GM15510 (cell line): ENCODE measurements around the gene KRTAP5-1.

Source experiments
- POLR2A ChIP-seq: IDR thresholded peaks from 3 replicates; pipeline ENCODE4 v1.6.1; 2011; ENCODE audit warnings: borderline replicate concordance; ENCODE audit not compliant: insufficient read length; ENCODE audit errors: extremely low read depth

Gene KRTAP5-1

DNA sequence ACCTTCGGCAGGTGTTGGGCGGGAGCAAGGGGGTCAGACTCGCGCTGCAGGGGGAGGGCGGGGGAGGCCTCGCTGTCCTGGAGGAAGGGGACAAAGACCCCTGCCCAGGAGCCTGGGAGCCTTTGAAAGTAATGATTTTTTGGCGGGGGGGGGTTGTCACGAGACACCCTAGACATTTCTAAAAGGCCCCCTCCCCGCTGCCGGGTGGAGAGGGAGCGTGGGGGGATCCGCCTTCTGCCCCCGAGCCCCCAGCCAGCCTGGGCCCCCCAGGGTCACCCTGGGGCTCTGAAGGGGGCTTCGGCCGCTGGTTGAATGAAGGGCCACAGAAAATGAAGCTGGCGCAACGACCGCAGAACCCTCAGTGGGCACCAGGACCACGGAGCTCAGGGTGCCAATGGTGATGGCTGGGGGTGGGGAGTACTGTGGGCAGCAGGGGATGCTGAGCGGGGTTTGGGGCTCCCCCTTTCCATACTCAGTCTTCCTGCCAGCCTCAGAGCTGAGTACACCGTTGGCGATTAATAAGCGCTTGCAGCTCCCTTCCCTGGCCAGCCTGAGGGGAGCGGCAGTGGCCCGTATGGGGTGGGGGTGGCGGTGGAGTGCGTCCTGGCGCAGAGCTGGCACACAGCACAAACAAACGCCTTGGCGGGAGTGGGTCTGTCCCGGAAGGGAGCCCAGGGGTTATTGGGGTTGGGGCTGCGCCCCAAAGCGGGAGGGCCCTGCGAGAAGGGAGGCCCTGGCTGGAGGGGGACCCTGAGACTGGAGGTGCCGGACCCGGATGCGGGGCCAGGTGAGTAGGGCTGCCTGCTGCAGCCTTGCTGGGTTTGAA lies 11.8 kb downstream of the KRTAP5-1 start:
- TF ChIP-seq POLR2A = no peak

DNA sequence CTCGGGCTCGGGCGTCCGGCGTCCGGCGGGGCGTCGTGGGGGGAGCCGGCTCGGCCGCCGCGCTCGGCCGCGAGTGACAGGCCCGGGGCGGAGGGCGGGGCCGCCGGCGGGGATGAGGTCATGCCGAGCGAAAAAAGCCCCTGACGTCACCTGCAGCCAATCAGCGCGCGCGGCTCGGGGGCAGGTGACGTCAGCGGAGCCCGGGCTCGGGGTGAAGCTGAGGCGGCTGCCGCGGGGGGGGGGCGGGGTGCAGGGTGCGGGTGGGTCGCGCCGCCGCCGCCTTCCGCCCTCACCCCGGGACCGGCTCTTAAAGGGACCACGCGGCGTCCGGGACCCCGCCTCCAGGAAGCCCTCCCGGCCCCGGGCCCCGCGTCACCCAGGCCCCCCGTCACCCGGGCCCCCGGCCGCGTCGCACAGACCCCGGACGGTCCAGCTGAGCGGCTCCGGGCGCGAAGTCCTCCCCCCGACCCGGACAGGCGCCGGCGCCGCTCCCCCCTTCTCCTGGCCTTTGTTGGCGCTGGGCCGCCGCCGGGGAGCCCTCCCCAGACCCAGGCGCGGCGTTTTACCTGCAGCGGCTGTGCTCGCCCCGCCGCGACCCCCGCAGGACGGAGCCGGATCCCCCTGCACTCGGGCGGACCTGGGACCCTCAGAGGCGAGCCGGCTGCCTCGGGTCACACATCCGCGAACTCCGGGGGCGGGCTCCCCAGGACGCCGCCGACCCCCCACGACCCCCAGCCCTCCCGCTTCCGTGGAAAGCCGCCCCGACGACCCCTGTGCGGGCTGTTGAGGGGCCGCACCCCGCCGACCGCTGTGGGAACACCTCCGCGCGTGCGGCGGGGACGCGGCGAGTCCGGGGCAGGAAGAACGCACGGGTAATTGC lies 12.6 kb downstream of the KRTAP5-1 start, which contains the start of gene DUSP8:
Gene DUSP8 (minus strand): TSS at position 75 of the 880 bp plus-strand sequence. CDS start 6,445 bp downstream, outside the sequence.
- no peak for TF ChIP-seq POLR2A

DNA sequence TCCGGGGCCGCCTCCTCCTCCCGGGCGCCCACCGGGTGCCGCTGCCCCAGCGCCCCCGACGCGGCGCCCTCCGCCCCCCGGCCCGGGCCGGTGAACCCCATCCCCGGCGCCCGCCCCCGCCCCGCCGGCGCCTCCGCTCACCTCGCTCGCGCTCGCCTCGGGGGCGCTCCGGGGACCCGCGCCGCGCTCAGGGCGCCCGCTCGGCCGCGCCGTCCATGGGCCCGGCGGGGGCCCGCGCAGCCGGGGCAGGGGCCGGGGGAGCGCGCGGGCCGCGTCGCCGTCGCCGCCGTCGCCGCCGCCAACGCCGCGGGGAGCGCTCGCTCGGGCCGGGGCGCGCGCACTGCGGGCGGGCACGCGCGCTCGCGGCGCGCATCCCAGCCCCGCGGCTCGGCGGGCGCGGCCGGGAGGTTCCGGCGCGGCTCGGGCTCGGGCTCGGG lies 13.3 kb downstream of the KRTAP5-1 start:
- no peak for TF ChIP-seq POLR2A

DNA sequence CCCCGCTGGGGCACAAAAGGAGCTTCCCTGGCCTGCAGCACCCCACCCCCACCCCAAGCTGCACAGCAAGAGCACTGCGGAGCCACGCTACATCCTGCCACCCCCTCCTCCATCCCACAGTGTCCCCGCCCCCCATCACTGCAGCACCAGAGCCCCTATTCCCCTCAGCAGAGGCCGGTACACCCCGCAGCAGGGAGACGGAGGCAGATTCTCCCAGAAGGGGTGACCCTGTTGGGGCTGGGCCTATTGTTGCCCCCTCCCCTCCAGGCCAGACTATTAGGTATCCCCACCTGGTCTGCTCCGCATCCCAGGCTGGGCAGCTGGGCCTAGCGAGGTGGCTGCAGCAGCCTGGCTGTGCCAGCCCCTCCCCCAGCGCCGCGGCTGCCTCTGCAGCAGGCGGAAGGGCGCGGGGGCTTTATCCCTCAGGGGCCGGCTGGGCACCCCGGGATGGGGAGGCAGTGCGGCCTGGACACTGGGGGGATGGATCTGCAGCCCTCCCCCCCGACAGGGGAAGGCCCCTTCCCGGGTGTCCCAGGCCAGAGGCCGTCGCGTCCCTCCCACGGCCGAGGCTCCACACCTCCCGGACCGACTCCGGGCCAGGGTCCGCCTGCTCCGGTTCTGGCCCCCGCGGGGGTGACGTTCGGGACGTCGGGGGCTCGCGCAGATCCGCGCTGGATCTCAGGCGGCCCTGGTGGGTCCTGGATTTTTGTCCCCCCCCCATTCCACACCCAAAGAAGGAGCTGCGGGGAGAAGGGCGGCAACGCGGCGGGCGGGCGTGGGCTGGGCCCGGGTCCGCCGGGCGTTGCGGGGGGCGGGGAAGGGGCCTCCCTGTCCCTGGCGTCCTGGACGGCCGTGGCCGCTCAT lies 14.0 kb downstream of the KRTAP5-1 start:
- no peak for TF ChIP-seq POLR2A

- no peak for TF ChIP-seq POLR2A
Measured at GRCh38 chr11:1570531-1570895, 14.6 kb downstream of the KRTAP5-1 start.

- TF ChIP-seq POLR2A = no peak
Measured at GRCh38 chr11:1570001-1570453, 15.1 kb downstream of the KRTAP5-1 start.

DNA sequence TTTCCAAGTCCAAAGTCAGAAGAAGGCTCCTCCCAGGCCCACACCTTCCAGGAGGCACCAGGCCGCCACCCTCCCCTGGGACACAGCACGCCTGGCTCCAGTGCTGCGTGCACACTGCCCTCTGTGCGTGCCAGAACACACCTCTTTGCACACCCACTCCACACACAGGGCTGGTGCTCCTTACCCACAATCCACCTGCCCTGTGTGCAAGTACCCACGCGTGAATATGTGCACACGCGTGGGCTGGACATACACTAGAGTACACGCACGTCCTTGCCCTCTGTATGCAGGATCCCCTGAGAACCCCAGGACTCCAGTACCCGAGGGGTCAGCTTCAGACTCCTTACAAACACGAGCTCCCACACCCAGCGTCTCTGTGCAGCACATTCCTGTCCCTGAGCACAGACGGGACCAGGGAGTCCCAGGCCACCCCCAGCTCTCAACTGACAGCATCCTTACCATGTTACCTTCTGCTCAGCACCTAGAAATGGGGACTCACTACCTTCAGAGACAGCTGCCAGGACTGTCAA lies 15.8 kb downstream of the KRTAP5-1 start:
- TF ChIP-seq POLR2A = no peak

- no peak for TF ChIP-seq POLR2A
Measured at GRCh38 chr11:1568441-1568911, 16.6 kb downstream of the KRTAP5-1 start.

DNA sequence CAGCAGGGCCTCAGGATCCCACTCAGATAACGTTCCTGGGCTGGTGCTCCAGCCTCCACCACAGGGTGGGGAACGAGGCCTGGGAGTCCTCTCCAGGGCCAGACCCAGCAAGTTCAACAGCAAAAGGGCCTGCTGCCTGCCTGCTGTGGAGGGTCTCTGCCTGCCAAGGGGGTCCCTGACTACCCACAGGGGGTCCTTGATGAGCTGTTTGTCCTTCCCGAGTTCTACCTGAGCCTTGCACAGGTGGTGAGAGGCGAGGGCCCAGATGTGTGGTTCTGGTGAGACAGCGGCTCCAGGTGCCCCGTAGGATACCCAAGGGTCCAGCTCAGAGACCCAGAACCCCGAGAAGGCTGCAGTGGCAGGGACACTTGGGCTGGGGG lies 17.4 kb downstream of the KRTAP5-1 start:
- no peak for TF ChIP-seq POLR2A

DNA sequence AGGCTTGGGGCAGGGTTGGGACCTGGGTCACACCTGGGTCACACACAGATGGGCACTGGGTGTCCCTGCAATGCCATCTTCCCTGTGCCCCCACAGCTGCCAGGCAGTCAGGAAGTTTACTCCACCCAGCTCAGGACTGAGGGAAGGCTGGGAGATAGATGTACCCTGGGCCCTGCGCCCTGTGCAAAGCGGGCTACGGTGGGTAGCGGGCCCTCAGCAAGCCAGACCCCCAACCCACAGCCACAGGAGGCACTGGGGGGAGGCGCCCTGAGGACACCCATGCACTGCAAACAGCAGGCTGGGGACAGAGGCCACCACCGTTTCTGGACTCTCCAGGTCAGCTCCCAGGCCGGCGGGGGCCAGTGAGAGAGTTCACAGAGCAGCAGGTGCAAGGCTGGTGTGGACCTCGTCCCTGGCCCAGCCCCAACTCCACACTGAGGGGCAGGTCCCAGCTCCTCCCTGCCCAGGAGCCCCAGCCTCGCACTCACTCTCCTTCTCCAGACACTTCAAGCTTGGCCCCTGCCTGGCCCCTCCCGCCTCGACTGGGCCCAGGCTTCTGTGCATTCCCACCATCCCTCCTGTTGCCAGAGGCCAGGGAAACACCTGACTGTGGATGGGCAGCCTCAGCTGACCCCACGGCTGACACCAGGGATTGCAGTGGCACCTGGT lies 17.9 kb downstream of the KRTAP5-1 start:
- TF ChIP-seq POLR2A = no peak

GRCh38 chr11:1566381-1567051 lies 18.6 kb downstream of the KRTAP5-1 start:
- TF ChIP-seq POLR2A = no peak

DNA sequence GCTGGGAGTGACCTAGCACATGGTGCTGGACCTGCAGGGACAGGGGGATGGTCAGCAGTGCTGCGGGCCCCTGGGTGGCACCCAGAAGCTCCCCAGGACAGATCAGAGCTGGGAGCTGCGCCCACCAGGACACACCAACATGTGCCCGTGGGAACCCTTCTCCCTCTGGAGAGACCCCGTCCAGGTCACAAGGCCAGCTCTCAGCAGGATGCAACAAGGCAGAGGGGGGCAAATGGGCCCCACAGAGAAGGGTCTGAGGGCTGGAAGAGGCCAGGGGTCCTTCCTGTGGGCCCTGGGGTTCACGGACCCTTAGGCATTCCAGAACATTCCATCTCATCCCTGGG lies 19.2 kb downstream of the KRTAP5-1 start:
- TF ChIP-seq POLR2A = no peak
